Right atrium auricular region (tissue), 2 donors: ENCODE measurements around the gene KIT. TPM values are rescaled to one million over a fixed set of nuclear protein-coding genes. Genes with fewer than 3 reads are reported as not detected.

Experiments used
- DNase-seq: peaks from one replicate; pipeline ENCODE4 v3.0.0-alpha.2; 2019; ENCODE audit warnings: low spot score
- H3K27ac ChIP-seq, 2 donors: fragments of 200-600 bp; sonication (generic); 1 replicate in 1 of 2; 2 replicates in 1 of 2; pipeline ENCODE4 v1.5.1; 2016 to 2019
- H3K27me3 ChIP-seq, 2 donors: fragments of 200-600 bp; sonication (generic); one replicate each; pipeline versions ENCODE4 v1.5.1 to v1.6.0; 2017 to 2019
- H3K36me3 ChIP-seq: fragments of 200-600 bp; sonication (generic); one replicate; pipeline ENCODE4 v1.5.1; 2016
- H3K4me1 ChIP-seq, 2 donors: fragments of 200-600 bp; sonication (generic); one replicate each; pipeline versions ENCODE4 v1.5.1 to v1.6.0; 2017 to 2019
- H3K4me3 ChIP-seq, 2 donors: fragments of 200-600 bp; sonication (generic); 1 replicate in 1 of 2; 2 replicates in 1 of 2; pipeline ENCODE4 v1.5.1; 2017 to 2019; ENCODE audit warnings: mild to moderate bottlenecking in 1 of 2, moderate library complexity in 1 of 2
- H3K9me3 ChIP-seq, 2 donors: fragments of 200-600 bp; sonication (generic); one replicate each; pipeline ENCODE4 v1.5.1; 2019
- CTCF ChIP-seq, 2 donors: fragments of 200-600 bp; sonication (generic); IDR thresholded peaks; one replicate each; pipeline ENCODE4 v1.5.1; 2019; ENCODE audit warnings: antibody characterized with exemption in 2 of 2
- total RNA-seq, 2 donors: library from RNA; depleted of rRNA; stranded (reverse); fragments of >200 nt; gene quantifications; one replicate each; pipeline ENCODE4 v1.1.0, GENCODE V29; 2016

KIT gene
- total RNA-seq, 2 donors from 2014 or later = 1.5 to 2.6 TPM

- no peak for TF ChIP-seq CTCF (IDR thresholded peaks at IDR 0.05)
- DNase-seq = no peak
- no peak overlapping the region for H3K4me3 ChIP-seq
- no peaks in the 10 kb centered on the region for H3K36me3 ChIP-seq
- no peaks in the 10 kb centered on the region for H3K9me3 ChIP-seq
- no peaks in the 10 kb centered on the region for H3K4me1 ChIP-seq
- H3K27me3 ChIP-seq = no peaks in the 10 kb centered on the region
- no peak overlapping the region for H3K27ac ChIP-seq
Observed at GRCh38 chr4:54695337-54695736, 37.6 kb downstream of the KIT start.

GRCh38 chr4:54695788-54696187, 38.0 kb downstream of the KIT start:
- H3K36me3 ChIP-seq = no peaks in the 10 kb centered on the region
- H3K9me3 ChIP-seq = no peaks in the 10 kb centered on the region
- no peak for TF ChIP-seq CTCF (IDR thresholded peaks at IDR 0.05)
- H3K4me3 ChIP-seq = no peak overlapping the region
- DNase-seq = no peak
- no peaks in the 10 kb centered on the region for H3K4me1 ChIP-seq
- H3K27me3 ChIP-seq = no peaks in the 10 kb centered on the region
- no peak overlapping the region for H3K27ac ChIP-seq

DNA sequence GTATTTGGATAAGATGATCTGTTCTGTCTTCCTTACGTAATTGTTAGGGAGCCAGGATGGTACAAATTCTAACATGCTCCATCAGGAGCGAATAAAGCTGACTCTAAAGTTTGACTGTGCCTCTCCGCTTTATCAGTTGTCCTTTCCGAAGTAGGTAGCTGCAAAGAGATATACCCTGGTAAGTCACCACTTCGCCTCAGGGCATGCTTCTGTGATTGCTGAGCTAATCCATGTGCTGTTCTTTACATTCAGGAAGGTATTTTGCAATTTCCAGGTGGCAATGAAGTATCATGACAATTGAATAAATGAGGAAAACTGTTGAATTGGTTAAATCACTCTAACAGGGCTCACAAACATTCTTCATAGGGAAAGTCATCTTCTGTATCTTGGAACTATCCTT, 38.9 kb downstream of the KIT start:
- no peak overlapping the region for H3K4me3 ChIP-seq
- H3K36me3 ChIP-seq = no peaks in the 10 kb centered on the region
- TF ChIP-seq CTCF (IDR thresholded peaks at IDR 0.05) = no peak
- no peaks in the 10 kb centered on the region for H3K27me3 ChIP-seq
- no peaks in the 10 kb centered on the region for H3K9me3 ChIP-seq
- H3K4me1 ChIP-seq = no peaks in the 10 kb centered on the region
- H3K27ac ChIP-seq = no peak overlapping the region
- DNase-seq = no peak

DNA sequence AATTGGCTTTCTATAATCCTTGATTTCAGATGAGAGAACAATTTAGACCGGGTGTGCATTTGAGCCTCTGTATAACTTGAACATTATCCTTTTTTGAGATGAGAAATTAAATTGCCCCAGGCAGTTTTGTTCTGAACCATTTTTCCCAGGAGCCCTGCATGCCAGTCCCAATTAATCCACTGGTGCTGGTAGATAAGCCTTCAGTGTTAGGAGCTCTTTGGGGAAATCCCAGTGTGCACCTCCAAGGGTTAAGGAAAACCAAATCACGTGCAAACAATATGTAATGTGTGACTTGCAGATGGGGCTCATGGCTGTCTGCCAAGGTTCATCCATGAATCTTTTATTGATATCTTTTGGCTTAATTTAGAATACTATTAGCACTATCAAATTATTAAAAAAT, 43.2 kb downstream of the KIT start:
- TF ChIP-seq CTCF (IDR thresholded peaks at IDR 0.05) = no peak
- no peak for DNase-seq
- H3K27me3 ChIP-seq = no peaks in the 10 kb centered on the region

GRCh38 chr4:54703182-54703581, 45.4 kb downstream of the KIT start:
- H3K9me3 ChIP-seq = no peaks in the 10 kb centered on the region
- no peak for TF ChIP-seq CTCF (IDR thresholded peaks at IDR 0.05)
- no peaks in the 10 kb centered on the region for H3K4me1 ChIP-seq
- H3K27ac ChIP-seq = no peak overlapping the region
- no peak for DNase-seq
- H3K36me3 ChIP-seq = no peaks in the 10 kb centered on the region
- no peaks in the 10 kb centered on the region for H3K27me3 ChIP-seq
- no peak overlapping the region for H3K4me3 ChIP-seq

More for the DNA sequence above, 43.2 kb downstream of the KIT start:
- Histone ChIP-seq H3K4me3 (no peak overlapping the region), H3K9me3 (no peaks in the 10 kb centered on the region), H3K27ac (no peak overlapping the region), H3K36me3 (no peaks in the 10 kb centered on the region), H3K4me1 (no peaks in the 10 kb centered on the region)

DNA sequence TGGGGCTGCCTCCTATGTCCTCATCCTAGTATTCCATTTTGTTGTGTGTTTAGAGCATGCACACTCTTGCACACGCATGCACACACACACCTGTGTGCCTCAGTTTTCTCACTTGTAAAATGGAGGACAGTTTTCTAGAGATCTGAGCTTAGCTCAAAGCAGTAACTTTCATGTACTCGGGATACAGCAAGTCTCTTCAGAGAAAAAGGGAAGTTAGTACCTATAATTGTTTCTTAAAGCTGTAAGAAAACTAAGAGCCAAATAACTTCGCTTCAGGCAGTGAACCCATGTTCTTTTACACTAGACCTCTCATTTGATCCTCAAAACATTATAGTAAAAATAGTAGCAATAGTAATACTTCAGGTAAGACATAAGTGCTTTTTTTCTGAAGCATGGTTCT, 49.6 kb downstream of the KIT start:
- no peak overlapping the region for H3K4me3 ChIP-seq
- no peak overlapping the region for H3K27ac ChIP-seq
- H3K4me1 ChIP-seq = no peaks in the 10 kb centered on the region
- no peaks in the 10 kb centered on the region for H3K36me3 ChIP-seq
- no peak for TF ChIP-seq CTCF (IDR thresholded peaks at IDR 0.05)
- no peaks in the 10 kb centered on the region for H3K27me3 ChIP-seq
- H3K9me3 ChIP-seq = no peaks in the 10 kb centered on the region
- no peak for DNase-seq
